ENCODE data around the gene FOXN3.

Gene FOXN3

GRCh38 chr14:89356927-89357326 is 60.1 kb downstream of the FOXN3 start:
- no peak for DNase-seq

- DNase-seq: no peak
Measured at GRCh38 chr14:89356496-89356895, 60.5 kb downstream of the FOXN3 start.

GRCh38 chr14:89353766-89354113 is 63.3 kb downstream of the FOXN3 start:
- no peak for DNase-seq

- no peak for DNase-seq
Measured at GRCh38 chr14:89352976-89353765, 63.9 kb downstream of the FOXN3 start.

- DNase-seq: no peak
Measured at GRCh38 chr14:89351516-89352404, 65.3 kb downstream of the FOXN3 start.

- no peak for DNase-seq
Measured at GRCh38 chr14:89351221-89351515, 65.9 kb downstream of the FOXN3 start.

- no peak for DNase-seq
Measured at GRCh38 chr14:89350152-89350551, 66.9 kb downstream of the FOXN3 start.

GRCh38 chr14:89349171-89350008 is 67.6 kb downstream of the FOXN3 start:
- no peak for DNase-seq

- DNase-seq: no peak
Measured at GRCh38 chr14:89348722-89349121, 68.3 kb downstream of the FOXN3 start.

- no peak for DNase-seq
Measured at GRCh38 chr14:89347885-89348284, 69.1 kb downstream of the FOXN3 start.

- DNase-seq: no peak
Measured at GRCh38 chr14:89344920-89345254, 72.1 kb downstream of the FOXN3 start.

- DNase-seq: no peak
Measured at GRCh38 chr14:89343356-89343755, 73.7 kb downstream of the FOXN3 start.

GRCh38 chr14:89342049-89342448 is 75.0 kb downstream of the FOXN3 start:
- no peak for DNase-seq

- no peak for DNase-seq
Measured at GRCh38 chr14:89340200-89341181, 76.5 kb downstream of the FOXN3 start.

- DNase-seq: no peak
Measured at GRCh38 chr14:89339579-89339978, 77.5 kb downstream of the FOXN3 start.

GRCh38 chr14:89339158-89339557 is 77.9 kb downstream of the FOXN3 start:
- DNase-seq: no peak

- DNase-seq: no peak
Measured at GRCh38 chr14:89336338-89336737, 80.7 kb downstream of the FOXN3 start.

- DNase-seq: no peak
Measured at GRCh38 chr14:89332031-89332430, 85.0 kb downstream of the FOXN3 start.

GRCh38 chr14:89331398-89331797 is 85.6 kb downstream of the FOXN3 start:
- DNase-seq: no peak

GRCh38 chr14:89330236-89331002 is 86.6 kb downstream of the FOXN3 start:
- DNase-seq: no peak

- no peak for DNase-seq
Measured at GRCh38 chr14:89327771-89328212, 89.2 kb downstream of the FOXN3 start.

Data from SIG-M5 (cell line).